Transverse colon (tissue), 4 donors: ENCODE results near the gene SEC61A1. TPM values are rescaled to one million over a fixed set of nuclear protein-coding genes. Genes with fewer than 3 reads are reported as not detected.

Experiments
- DNase-seq: peaks from one replicate; pipeline ENCODE4 v3.0.0-alpha.2; 2019
- H3K27ac ChIP-seq, 4 donors: fragments of 200-600 bp; sonication (generic); 2 replicates each; pipeline ENCODE4 v1.5.1; 2016 to 2018; ENCODE audit warnings: inconsistent platforms in 4 of 4
- H3K27me3 ChIP-seq: fragments of 200-600 bp; sonication (generic); 2 replicates; pipeline ENCODE4 v1.5.1; 2017; ENCODE audit warnings: inconsistent platforms
- H3K36me3 ChIP-seq, 4 donors: fragments of 200-600 bp; sonication (generic); 2 replicates each; pipeline ENCODE4 v1.5.1; 2017 to 2019; ENCODE audit warnings: inconsistent platforms in 4 of 4
- H3K4me1 ChIP-seq, 4 donors: fragments of 200-600 bp; sonication (generic); 2 replicates each; pipeline ENCODE4 v1.5.1; 2017 to 2020; ENCODE audit warnings: inconsistent platforms in 4 of 4
- H3K4me3 ChIP-seq, 4 donors: fragments of 200-600 bp; sonication (generic); 1 replicate in 1 of 4; 2 replicates in 3 of 4; pipeline versions ENCODE4 v1.5.1 to v1.6.1; 2017 to 2019; ENCODE audit warnings: inconsistent platforms in 4 of 4
- H3K9me3 ChIP-seq, 2 donors: fragments of 200-600 bp; sonication (generic); 2 replicates each; pipeline ENCODE4 v1.5.1; 2017 to 2019; ENCODE audit warnings: inconsistent platforms in 2 of 2
- CTCF ChIP-seq, 5 experiments: fragments of 200-600 bp in 3 of 5; fragments of 450-650 bp in 2 of 5; sonication (generic) in 3 of 5; IDR thresholded peaks; 1 replicate in 2 of 5; 2 replicates in 3 of 5; pipeline ENCODE4 v1.5.1; 2016 to 2017; ENCODE audit warnings: antibody characterized with exemption in 5 of 5, inconsistent platforms in 3 of 5, mild to moderate bottlenecking in 2 of 5, moderate library complexity in 1 of 5
- EP300 ChIP-seq: sonication (generic); formaldehyde crosslinking; IDR thresholded peaks from one replicate; pipeline ENCODE4 v1.6.1; 2017; ENCODE audit warnings: antibody characterized with exemption, low read depth
- POLR2A ChIP-seq: fragments of 450-650 bp; IDR thresholded peaks from one replicate; pipeline ENCODE4 v1.6.1; 2016; ENCODE audit warnings: antibody characterized with exemption, mild to moderate bottlenecking, moderate library complexity
- POLR2AphosphoS5 ChIP-seq, 3 donors: sonication (generic); formaldehyde crosslinking; IDR thresholded peaks; one replicate each; pipeline ENCODE4 v1.6.1; 2016; ENCODE audit warnings: antibody characterized with exemption in 3 of 3
- WGBS, 2 donors: methylation state at CpG; one replicate each; pipeline ENCODE4 v1.1.5; 2018; ENCODE audit warnings: low coverage in 1 of 2; 5-methylcytosine and 5-hydroxymethylcytosine counted together
- in situ Hi-C, 4 donors: fragments of 200-750 bp; cut with MboI; loops; one replicate each; pipeline versions ENCODE4 v1.15.0 to v1.15.1; 2017; ENCODE audit warnings: low sequenced_read_pairs in 3 of 4, low pct_ligation_motif_present in 1 of 4, low pct_unique_long_range_greater_than_20kb in 1 of 4
- intact Hi-C: fragments of 100-400 bp; cut with DNase I; formaldehyde crosslinking; loops from one replicate; pipeline ENCODE4 v1.15.1; 2023; ENCODE audit warnings: low total_unique reads
- total RNA-seq, 4 donors: library from RNA; depleted of rRNA; stranded (reverse); fragments of >200 nt; gene quantifications; one replicate each; pipeline ENCODE4 v1.1.0, GENCODE V29; 2016

SEC61A1 gene
- total RNA-seq: 100 to 1,000 TPM in 3 of 4 donors, 10 to 100 TPM in 1; 86.6 to 116 (median 115) TPM

- intact Hi-C loops (no loop called here), in situ Hi-C loops (no loop called here)
- Histone ChIP-seq H3K4me1 (peaks cover 25 to 36% (median 27%) of the 10 kb centered on the region in 4 donors), H3K27me3 (peaks cover 4% of the 10 kb centered on the region), H3K27ac (peak within 1 kb of the TSS; percentile 88 to 97 (median 92)), H3K36me3 (peaks cover 0 to 8% (median 3%) of the 10 kb centered on the region in 4 donors), H3K4me3 (peak within 1 kb of the TSS; percentile 73 to 96 (median 76)), H3K9me3 (no peaks in the 10 kb centered on the region)
- peak; percentile 97 for DNase-seq
- TF ChIP-seq CTCF (IDR thresholded peaks at IDR 0.05) (no peak), EP300 (no peak), POLR2AphosphoS5 (IDR thresholded peaks at IDR 0.05) (peak; percentile 78 to 95 (median 91)), POLR2A (peak; percentile 88)
- 0% methylated on average over 29 of the region's 90 CpGs; no CpG with 5 or more reads in 1 of the 2 donors for WGBS, 2 donors
Observed at GRCh38 chr3:128051837-128052594, at the start of gene SEC61A1. TSS of gene SEC61A1 (plus strand) at chr3:128052437. CDS start at chr3:128052553, 116 bp downstream.

GRCh38 chr3:128004661-128005060, 47.6 kb upstream of the SEC61A1 start:
- 81 to 83% methylated on average over 4 to 8 of the region's 8 CpGs for WGBS, 2 donors
- no peaks in the 10 kb centered on the region for H3K4me1 ChIP-seq
- intact Hi-C loops (no loop called here), in situ Hi-C loops (no loop called here)
- no peak for DNase-seq
- H3K9me3 ChIP-seq: no peaks in the 10 kb centered on the region
- peaks cover 39% of the 10 kb centered on the region for H3K27me3 ChIP-seq
- TF ChIP-seq POLR2AphosphoS5 (IDR thresholded peaks at IDR 0.05) (no peak), CTCF (IDR thresholded peaks at IDR 0.05) (no peak), EP300 (no peak), POLR2A (no peak)
- no peaks in the 10 kb centered on the region for H3K36me3 ChIP-seq
- no peak overlapping the region for H3K27ac ChIP-seq
- no peak overlapping the region for H3K4me3 ChIP-seq

- 55 to 57% methylated on average over 9 to 30 of the region's 30 CpGs for WGBS, 2 donors
- no peak for TF ChIP-seq CTCF (IDR thresholded peaks at IDR 0.05)
- no peak for TF ChIP-seq POLR2A
- TF ChIP-seq EP300: no peak
- no peak for TF ChIP-seq POLR2AphosphoS5 (IDR thresholded peaks at IDR 0.05)
- Histone ChIP-seq H3K4me3 (no peak overlapping the region), H3K27me3 (peaks cover 44% of the 10 kb centered on the region), H3K36me3 (no peaks in the 10 kb centered on the region), H3K27ac (no peak overlapping the region), H3K4me1 (peaks cover 0 to 3% (median 0%) of the 10 kb centered on the region in 4 donors), H3K9me3 (no peaks in the 10 kb centered on the region)
- intact Hi-C loops (no loop called here), in situ Hi-C loops (no loop called here)
- no peak for DNase-seq
Observed at GRCh38 chr3:128006061-128007032, 45.9 kb upstream of the SEC61A1 start.

GRCh38 chr3:128007033-128007424, 45.2 kb upstream of the SEC61A1 start:
- intact Hi-C loops (no loop called here), in situ Hi-C loops (no loop called here)
- Histone ChIP-seq H3K4me3 (no peak overlapping the region), H3K4me1 (peaks cover 0 to 5% (median 0%) of the 10 kb centered on the region in 4 donors), H3K9me3 (no peaks in the 10 kb centered on the region), H3K27ac (no peak overlapping the region), H3K27me3 (peaks cover 51% of the 10 kb centered on the region), H3K36me3 (no peaks in the 10 kb centered on the region)
- no peak for DNase-seq
- WGBS, 2 donors: 58 to 59% methylated on average over 4 to 11 of the region's 11 CpGs
- TF ChIP-seq CTCF (IDR thresholded peaks at IDR 0.05): no peak
- no peak for TF ChIP-seq POLR2A
- TF ChIP-seq POLR2AphosphoS5 (IDR thresholded peaks at IDR 0.05): no peak
- no peak for TF ChIP-seq EP300
